ENCODE measurements around the gene NPAP1.
"Not testable (repeated sequence)": the region's sequence is repeated elsewhere in the genome, so short reads cannot be mapped to it uniquely, and the experiment has no call there.

NPAP1 gene

GRCh38 chr15:24675332-24676144 is at the start of gene NPAP1:
TSS of gene NPAP1 (plus strand) at chr15:24675775. CDS start at chr15:24675868, 93 bp downstream.
- DNase-seq (ENCODE audit: low read depth), result no peak
- no peak for TF ChIP-seq CTCF (IDR thresholded peaks at IDR 0.05; ENCODE audit: low read depth, low read length, missing control alignments)
- in situ Hi-C loops (cut with HindIII; ENCODE audit: low sequenced_read_pairs), result no loop called here
- no peak within 1 kb of the TSS for H3K4me3 ChIP-seq (ENCODE audit: low read depth, low read length)

GRCh38 chr15:24627443-24627842 is 48.1 kb upstream of the NPAP1 start:
- in situ Hi-C loops (cut with HindIII; ENCODE audit: low sequenced_read_pairs), result no loop called here
- no peak for DNase-seq (ENCODE audit: low read depth)
- H3K4me3 ChIP-seq (ENCODE audit: low read depth, low read length), result no peak overlapping the region
- no peak for TF ChIP-seq CTCF (IDR thresholded peaks at IDR 0.05; ENCODE audit: low read depth, low read length, missing control alignments)

GRCh38 chr15:24633082-24633481 is 42.5 kb upstream of the NPAP1 start:
- in situ Hi-C loops (cut with HindIII; ENCODE audit: low sequenced_read_pairs), result no loop called here
- TF ChIP-seq CTCF (IDR thresholded peaks at IDR 0.05; ENCODE audit: low read depth, low read length, missing control alignments), result no peak
- no peak for DNase-seq (ENCODE audit: low read depth)
- no peak overlapping the region for H3K4me3 ChIP-seq (ENCODE audit: low read depth, low read length)

GRCh38 chr15:24639412-24639811 is 36.2 kb upstream of the NPAP1 start:
- in situ Hi-C loops (cut with HindIII; ENCODE audit: low sequenced_read_pairs); DNase-seq (ENCODE audit: low read depth): not testable (repeated sequence)

GRCh38 chr15:24645627-24646026 is 29.9 kb upstream of the NPAP1 start:
- in situ Hi-C loops (cut with HindIII; ENCODE audit: low sequenced_read_pairs), result no loop called here
- DNase-seq (ENCODE audit: low read depth), result no peak
- no peak overlapping the region for H3K4me3 ChIP-seq (ENCODE audit: low read depth, low read length)
- no peak for TF ChIP-seq CTCF (IDR thresholded peaks at IDR 0.05; ENCODE audit: low read depth, low read length, missing control alignments)

More at GRCh38 chr15:24639412-24639811, 36.2 kb upstream of the NPAP1 start:
- not testable (repeated sequence) for H3K4me3 ChIP-seq (ENCODE audit: low read depth, low read length)

- TF ChIP-seq CTCF (IDR thresholded peaks at IDR 0.05; ENCODE audit: low read depth, low read length, missing control alignments), result no peak
Measured at GRCh38 chr15:24659622-24660021, 16.0 kb upstream of the NPAP1 start.

GRCh38 chr15:24662991-24663390 is 12.6 kb upstream of the NPAP1 start:
- in situ Hi-C loops (cut with HindIII; ENCODE audit: low sequenced_read_pairs), result no loop called here
- H3K4me3 ChIP-seq (ENCODE audit: low read depth, low read length), result no peak overlapping the region
- no peak for DNase-seq (ENCODE audit: low read depth)
- TF ChIP-seq CTCF (IDR thresholded peaks at IDR 0.05; ENCODE audit: low read depth, low read length, missing control alignments), result no peak

More at GRCh38 chr15:24659622-24660021, 16.0 kb upstream of the NPAP1 start:
- H3K4me3 ChIP-seq (ENCODE audit: low read depth, low read length), result no peak overlapping the region
- in situ Hi-C loops (cut with HindIII; ENCODE audit: low sequenced_read_pairs), result no loop called here
- no peak for DNase-seq (ENCODE audit: low read depth)
